GM12878 (cell line): Measurements from ENCODE around the gene GNB2. TPM values are rescaled to one million over a fixed set of nuclear protein-coding genes. Genes with fewer than 3 reads are reported as not detected.

Source experiments
- BACH1 ChIP-seq: fragments of 450-650 bp; IDR thresholded peaks from 2 replicates; pipeline ENCODE4 v1.6.1; 2017; ENCODE audit warnings: mild to moderate bottlenecking, borderline replicate concordance
- BCLAF1 ChIP-seq: fragments of 450-650 bp; IDR thresholded peaks from 2 replicates; pipeline ENCODE4 v1.6.1; 2017; ENCODE audit warnings: antibody characterized with exemption, mild to moderate bottlenecking, moderate library complexity
- CEBPB ChIP-seq, 2 experiments: fragments of 150-350 bp in 1 of 2; IDR thresholded peaks; 2 replicates each; pipeline ENCODE4 v1.6.1; 2012 to 2014; ENCODE audit warnings: low read depth in 2 of 2, low read length in 2 of 2, borderline replicate concordance in 1 of 2, inconsistent platforms in 1 of 2
- DPF2 ChIP-seq: fragments of 450-650 bp; IDR thresholded peaks from 2 replicates; pipeline ENCODE4 v1.6.1; 2017; ENCODE audit warnings: mild to moderate bottlenecking
- IKZF2 ChIP-seq, 2 experiments: fragments of 450-650 bp; IDR thresholded peaks; 2 replicates each; pipeline ENCODE4 v1.6.1; 2017; ENCODE audit warnings: mild to moderate bottlenecking in 2 of 2, moderate library complexity in 2 of 2
- LARP7 ChIP-seq: fragments of 450-650 bp; IDR thresholded peaks from 2 replicates; pipeline ENCODE4 v1.6.1; 2017; ENCODE audit warnings: mild to moderate bottlenecking
- NFXL1 ChIP-seq: fragments of 450-650 bp; IDR thresholded peaks from 2 replicates; pipeline ENCODE4 v1.6.1; 2017; ENCODE audit warnings: antibody characterized with exemption, mild to moderate bottlenecking, borderline replicate concordance
- POU2F2 ChIP-seq: IDR thresholded peaks from 3 replicates; pipeline ENCODE4 v1.6.1; 2011; ENCODE audit warnings: low read depth, mild to moderate bottlenecking, low read length, borderline replicate concordance
- SREBF1 ChIP-seq: IDR thresholded peaks from 2 replicates; pipeline ENCODE4 v1.6.1; 2012; ENCODE audit warnings: mild to moderate bottlenecking, low read length
- STAT3 ChIP-seq: IDR thresholded peaks from 2 replicates; pipeline ENCODE4 v1.6.1; 2011; ENCODE audit warnings: low read depth, low read length, improper control_type of control experiment
- TCF12 ChIP-seq: IDR thresholded peaks from 2 replicates; pipeline ENCODE4 v1.6.1; 2011; ENCODE audit warnings: low read depth, mild to moderate bottlenecking, low read length
- ZNF622 ChIP-seq: fragments of 450-650 bp; IDR thresholded peaks from 2 replicates; pipeline ENCODE4 v1.6.1; 2017; ENCODE audit warnings: mild to moderate bottlenecking, inconsistent platforms
- polyA plus RNA-seq, 11 experiments: library from polyadenylated mRNA; depleted of rRNA in 4 of 11; unstranded in 6 of 11; stranded (reverse) in 5 of 11; fragments of >200 nt; fragmentation: Nextera tagmentation in 4 of 11; fragmentation: Illumina TruSeq in 1 of 11; extraction: Ambion mirVana in 4 of 11; extraction: Trizol in 1 of 11; gene quantifications; 1 replicate in 1 of 11; 2 replicates in 10 of 11; pipeline versions ENCODE4 v1.2.1 to v1.2.3, GENCODE V29; 2011 to 2016; ENCODE audit warnings: inconsistent platforms in 2 of 11, missing spikeins in 2 of 11, low read depth in 1 of 11
- total RNA-seq, 4 experiments: library from RNA; depleted of rRNA in 3 of 4; stranded (reverse); fragments of >200 nt in 3 of 4; fragmentation: Illumina TruSeq in 1 of 4; extraction: Trizol in 1 of 4; gene quantifications; 2 replicates each; pipeline versions ENCODE4 v1.2.1 to v1.2.3, GENCODE V29; 2013 to 2021
- TF ChIP-seq, protein P1 (sequence below): IDR thresholded peaks from 2 replicates; pipeline ENCODE4 v1.6.1; 2012; ENCODE audit warnings: improper control_type of control experiment, low read depth, low read length; ENCODE audit not compliant: insufficient replicate concordance
- TF ChIP-seq, protein P2 (sequence below): IDR thresholded peaks from 2 replicates; pipeline ENCODE4 v1.6.1; 2011; ENCODE audit warnings: low read depth, low read length, improper control_type of control experiment, borderline replicate concordance
- TF ChIP-seq, protein P3 (sequence below): IDR thresholded peaks from 2 replicates; pipeline ENCODE4 v1.6.1; 2011; ENCODE audit warnings: low read depth, mild to moderate bottlenecking, low read length, moderate library complexity, borderline replicate concordance; ENCODE audit errors: extremely low read depth
- TF ChIP-seq, protein P4 (sequence below): fragments of 450-650 bp; IDR thresholded peaks from 2 replicates; pipeline ENCODE4 v1.6.1; 2018; ENCODE audit warnings: borderline replicate concordance, mild to moderate bottlenecking; ENCODE audit not compliant: partially characterized antibody

GNB2 gene
- total and polyA plus RNA-seq, 10 of the 15 experiments (the other 5 are each of a cell fraction or from before 2014, with no cell fraction given) = 0.35 to 175 (median 59.7) TPM

DNA sequence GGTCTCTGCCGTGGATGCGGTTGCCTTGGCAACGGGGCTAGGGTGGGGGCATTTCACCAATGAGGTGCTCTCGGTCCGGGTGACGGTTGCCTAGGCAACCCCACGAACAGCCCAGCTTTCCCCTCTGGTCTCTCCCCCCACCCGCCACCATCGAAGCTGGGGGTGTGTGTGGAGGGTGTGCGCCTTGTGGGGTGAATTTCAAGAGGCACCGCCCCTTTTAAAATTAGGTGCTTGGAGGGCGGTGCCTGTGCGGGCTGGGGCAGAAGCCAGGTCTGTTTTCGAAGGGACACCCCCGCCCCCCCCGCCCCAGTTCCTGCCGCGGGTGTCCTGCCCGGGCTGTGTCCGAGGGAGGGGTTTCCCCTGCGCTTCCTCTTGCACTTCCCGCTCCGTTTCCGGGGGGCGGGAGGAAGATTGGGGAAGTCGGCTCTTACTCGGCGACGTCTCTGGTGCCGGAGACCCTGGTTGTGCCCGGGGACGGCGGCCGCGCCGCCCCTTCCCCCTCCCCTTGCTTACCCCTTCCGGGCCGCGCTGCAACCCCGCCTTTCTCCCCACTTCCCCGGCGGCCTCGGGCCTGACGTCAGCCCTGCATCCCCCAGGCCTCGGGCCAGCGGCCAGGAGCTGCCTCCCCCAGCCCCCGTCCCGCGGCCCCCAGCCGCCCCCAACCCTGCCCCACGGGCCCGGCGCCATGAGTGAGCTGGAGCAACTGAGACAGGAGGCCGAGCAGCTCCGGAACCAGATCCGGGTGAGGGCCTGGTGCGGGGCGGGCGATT lies 2.2 kb downstream of the GNB2 start (continued):
- TF ChIP-seq, protein P1, sequence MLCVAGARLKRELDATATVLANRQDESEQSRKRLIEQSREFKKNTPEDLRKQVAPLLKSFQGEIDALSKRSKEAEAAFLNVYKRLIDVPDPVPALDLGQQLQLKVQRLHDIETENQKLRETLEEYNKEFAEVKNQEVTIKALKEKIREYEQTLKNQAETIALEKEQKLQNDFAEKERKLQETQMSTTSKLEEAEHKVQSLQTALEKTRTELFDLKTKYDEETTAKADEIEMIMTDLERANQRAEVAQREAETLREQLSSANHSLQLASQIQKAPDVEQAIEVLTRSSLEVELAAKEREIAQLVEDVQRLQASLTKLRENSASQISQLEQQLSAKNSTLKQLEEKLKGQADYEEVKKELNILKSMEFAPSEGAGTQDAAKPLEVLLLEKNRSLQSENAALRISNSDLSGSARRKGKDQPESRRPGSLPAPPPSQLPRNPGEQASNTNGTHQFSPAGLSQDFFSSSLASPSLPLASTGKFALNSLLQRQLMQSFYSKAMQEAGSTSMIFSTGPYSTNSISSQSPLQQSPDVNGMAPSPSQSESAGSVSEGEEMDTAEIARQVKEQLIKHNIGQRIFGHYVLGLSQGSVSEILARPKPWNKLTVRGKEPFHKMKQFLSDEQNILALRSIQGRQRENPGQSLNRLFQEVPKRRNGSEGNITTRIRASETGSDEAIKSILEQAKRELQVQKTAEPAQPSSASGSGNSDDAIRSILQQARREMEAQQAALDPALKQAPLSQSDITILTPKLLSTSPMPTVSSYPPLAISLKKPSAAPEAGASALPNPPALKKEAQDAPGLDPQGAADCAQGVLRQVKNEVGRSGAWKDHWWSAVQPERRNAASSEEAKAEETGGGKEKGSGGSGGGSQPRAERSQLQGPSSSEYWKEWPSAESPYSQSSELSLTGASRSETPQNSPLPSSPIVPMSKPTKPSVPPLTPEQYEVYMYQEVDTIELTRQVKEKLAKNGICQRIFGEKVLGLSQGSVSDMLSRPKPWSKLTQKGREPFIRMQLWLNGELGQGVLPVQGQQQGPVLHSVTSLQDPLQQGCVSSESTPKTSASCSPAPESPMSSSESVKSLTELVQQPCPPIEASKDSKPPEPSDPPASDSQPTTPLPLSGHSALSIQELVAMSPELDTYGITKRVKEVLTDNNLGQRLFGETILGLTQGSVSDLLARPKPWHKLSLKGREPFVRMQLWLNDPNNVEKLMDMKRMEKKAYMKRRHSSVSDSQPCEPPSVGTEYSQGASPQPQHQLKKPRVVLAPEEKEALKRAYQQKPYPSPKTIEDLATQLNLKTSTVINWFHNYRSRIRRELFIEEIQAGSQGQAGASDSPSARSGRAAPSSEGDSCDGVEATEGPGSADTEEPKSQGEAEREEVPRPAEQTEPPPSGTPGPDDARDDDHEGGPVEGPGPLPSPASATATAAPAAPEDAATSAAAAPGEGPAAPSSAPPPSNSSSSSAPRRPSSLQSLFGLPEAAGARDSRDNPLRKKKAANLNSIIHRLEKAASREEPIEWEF = no peak
- TF ChIP-seq NFXL1 = no peak
- no peak for TF ChIP-seq POU2F2
- TF ChIP-seq LARP7 = no peak
- TF ChIP-seq BCLAF1 = no peak
- TF ChIP-seq ZNF622 = no peak
- TF ChIP-seq TCF12 = no peak
- TF ChIP-seq, protein P2, sequence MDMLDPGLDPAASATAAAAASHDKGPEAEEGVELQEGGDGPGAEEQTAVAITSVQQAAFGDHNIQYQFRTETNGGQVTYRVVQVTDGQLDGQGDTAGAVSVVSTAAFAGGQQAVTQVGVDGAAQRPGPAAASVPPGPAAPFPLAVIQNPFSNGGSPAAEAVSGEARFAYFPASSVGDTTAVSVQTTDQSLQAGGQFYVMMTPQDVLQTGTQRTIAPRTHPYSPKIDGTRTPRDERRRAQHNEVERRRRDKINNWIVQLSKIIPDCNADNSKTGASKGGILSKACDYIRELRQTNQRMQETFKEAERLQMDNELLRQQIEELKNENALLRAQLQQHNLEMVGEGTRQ = no peak
- no peak; a peak in 1 of 4 replicates for TF ChIP-seq IKZF2 (IDR thresholded peaks at IDR 0.05)
- peak; percentile 34; the same call in 1 of the 2 replicates for TF ChIP-seq BACH1
- TF ChIP-seq, protein P3, sequence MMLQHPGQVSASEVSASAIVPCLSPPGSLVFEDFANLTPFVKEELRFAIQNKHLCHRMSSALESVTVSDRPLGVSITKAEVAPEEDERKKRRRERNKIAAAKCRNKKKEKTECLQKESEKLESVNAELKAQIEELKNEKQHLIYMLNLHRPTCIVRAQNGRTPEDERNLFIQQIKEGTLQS = no peak
- TF ChIP-seq SREBF1 = no peak
- TF ChIP-seq STAT3 = no peak
- peak; percentile 24; the same call in 1 of the 2 replicates for TF ChIP-seq DPF2
- no peak for TF ChIP-seq CEBPB (IDR thresholded peaks at IDR 0.05; ENCODE audit: borderline replicate concordance in 1 of 2, low read depth in 2 of 2, low read length in 2 of 2)
- TF ChIP-seq, protein P4, sequence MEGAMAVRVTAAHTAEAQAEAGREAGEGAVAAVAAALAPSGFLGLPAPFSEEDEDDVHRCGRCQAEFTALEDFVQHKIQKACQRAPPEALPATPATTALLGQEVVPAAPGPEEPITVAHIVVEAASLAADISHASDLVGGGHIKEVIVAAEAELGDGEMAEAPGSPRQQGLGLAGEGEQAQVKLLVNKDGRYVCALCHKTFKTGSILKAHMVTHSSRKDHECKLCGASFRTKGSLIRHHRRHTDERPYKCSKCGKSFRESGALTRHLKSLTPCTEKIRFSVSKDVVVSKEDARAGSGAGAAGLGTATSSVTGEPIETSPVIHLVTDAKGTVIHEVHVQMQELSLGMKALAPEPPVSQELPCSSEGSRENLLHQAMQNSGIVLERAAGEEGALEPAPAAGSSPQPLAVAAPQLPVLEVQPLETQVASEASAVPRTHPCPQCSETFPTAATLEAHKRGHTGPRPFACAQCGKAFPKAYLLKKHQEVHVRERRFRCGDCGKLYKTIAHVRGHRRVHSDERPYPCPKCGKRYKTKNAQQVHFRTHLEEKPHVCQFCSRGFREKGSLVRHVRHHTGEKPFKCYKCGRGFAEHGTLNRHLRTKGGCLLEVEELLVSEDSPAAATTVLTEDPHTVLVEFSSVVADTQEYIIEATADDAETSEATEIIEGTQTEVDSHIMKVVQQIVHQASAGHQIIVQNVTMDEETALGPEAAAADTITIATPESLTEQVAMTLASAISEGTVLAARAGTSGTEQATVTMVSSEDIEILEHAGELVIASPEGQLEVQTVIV = no peak
